Head of caudate nucleus (tissue), 42 donors: ENCODE results near the gene PRRC2B.
"Not testable (repeated sequence)": the region's sequence is repeated elsewhere in the genome, so short reads cannot be mapped to it uniquely, and the experiment has no call there.

Source experiments
- DNase-seq, 42 donors: peaks; one replicate each; pipeline versions ENCODE4 v3.0.0 to v3.0.0-alpha.2; 2020 to 2021; ENCODE audit warnings: mixed read lengths in 7 of 42
- intact Hi-C: fragments of 100-400 bp; cut with DNase I; formaldehyde crosslinking; loops from one replicate; pipeline ENCODE4 v1.15.0; 2022

PRRC2B gene

GRCh38 chr9:131494296-131494870, 100.5 kb downstream of the PRRC2B start:
- no peak for DNase-seq
- intact Hi-C loops: no loop called here

GRCh38 chr9:131495785-131496184, 101.9 kb downstream of the PRRC2B start:
- intact Hi-C loops: no loop called here
- no peak for DNase-seq

GRCh38 chr9:131496844-131497405, 103.0 kb downstream of the PRRC2B start:
- intact Hi-C loops: no loop called here
- DNase-seq: no peak

GRCh38 chr9:131499254-131499767, 105.4 kb downstream of the PRRC2B start:
- intact Hi-C loops: no loop called here

GRCh38 chr9:131500377-131500776, 106.5 kb downstream of the PRRC2B start:
- intact Hi-C loops: no loop called here
- peak in 3 of 42 donors; percentile 23 to 46 (median 34) for DNase-seq

More at GRCh38 chr9:131499254-131499767, 105.4 kb downstream of the PRRC2B start:
- DNase-seq: no peak

GRCh38 chr9:131500939-131501541, 107.2 kb downstream of the PRRC2B start:
- DNase-seq: no peak
- intact Hi-C loops: no loop called here

GRCh38 chr9:131502781-131503625, 109.1 kb downstream of the PRRC2B start, which contains the start of gene POMT1:
POMT1 (plus strand) TSS chr9:131502918; CDS start chr9:131504219, 1,301 bp downstream.
- DNase-seq: peak; percentile 69 to 96 (median 90)
- intact Hi-C loops: no loop called here

GRCh38 chr9:131503626-131504465, 110.0 kb downstream of the PRRC2B start:
- intact Hi-C loops: no loop called here

GRCh38 chr9:131505012-131505411, 111.1 kb downstream of the PRRC2B start:
- DNase-seq: no peak
- intact Hi-C loops: no loop called here

More at GRCh38 chr9:131503626-131504465, 110.0 kb downstream of the PRRC2B start:
- peak in 7 of 42 donors; percentile 11 to 37 (median 27) for DNase-seq

- intact Hi-C loops: no loop called here
- DNase-seq: no peak
Observed at GRCh38 chr9:131511416-131511815, 117.5 kb downstream of the PRRC2B start.

- DNase-seq: no peak
- intact Hi-C loops: no loop called here
Observed at GRCh38 chr9:131511880-131512279, 118.0 kb downstream of the PRRC2B start.

GRCh38 chr9:131513177-131513576, 119.3 kb downstream of the PRRC2B start:
- intact Hi-C loops: no loop called here
- DNase-seq: no peak

GRCh38 chr9:131515559-131516031, 121.7 kb downstream of the PRRC2B start:
- DNase-seq, intact Hi-C loops: not testable (repeated sequence)

GRCh38 chr9:131516100-131516499, 122.2 kb downstream of the PRRC2B start:
- intact Hi-C loops: no loop called here
- no peak for DNase-seq

- intact Hi-C loops: no loop called here
- no peak for DNase-seq
Observed at GRCh38 chr9:131516930-131517329, 123.0 kb downstream of the PRRC2B start.

- DNase-seq: peak in 31 of 42 donors; percentile 33 to 82 (median 56)
- intact Hi-C loops: no loop called here
Observed at GRCh38 chr9:131517761-131518190, 123.9 kb downstream of the PRRC2B start.

- DNase-seq: no peak
- intact Hi-C loops: no loop called here
Observed at GRCh38 chr9:131518553-131518952, 124.7 kb downstream of the PRRC2B start.

GRCh38 chr9:131520503-131520902, 126.6 kb downstream of the PRRC2B start:
- DNase-seq: no peak
- intact Hi-C loops: loop anchor here (10.0 kb wide), 1 partner anchor 224 kb away; the partner anchor contains the start of gene RAPGEF1
